ENCODE data around the gene TLL2.

Gene TLL2

DNA sequence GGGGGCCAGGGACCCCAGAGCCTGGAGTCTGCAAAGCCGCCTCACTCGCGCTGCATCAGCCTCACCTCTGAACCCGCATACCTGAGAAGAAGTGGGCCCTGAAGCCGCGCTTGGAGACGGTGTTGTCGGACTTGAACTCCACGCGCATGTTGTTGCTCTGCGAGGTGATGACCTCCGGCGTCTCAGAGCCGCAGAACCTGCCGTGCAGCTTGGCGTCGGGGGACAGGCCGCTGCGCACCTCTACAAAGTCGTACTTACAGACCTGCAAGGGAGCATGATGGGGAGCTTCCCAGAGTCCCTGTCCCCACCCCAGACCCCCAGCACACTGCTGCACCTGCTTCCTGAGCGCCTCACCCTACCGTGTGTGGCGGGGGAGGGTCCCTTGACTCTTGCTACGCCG, 129.2 kb downstream of the TLL2 start:
- Histone ChIP-seq H3K36me3 (ENCODE audit: insufficient read depth, low read length) (no peaks in the 10 kb centered on the region), H3K4me1 (ENCODE audit: insufficient read depth, low read length, poor library complexity, severe bottlenecking) (no peaks in the 10 kb centered on the region)

DNA sequence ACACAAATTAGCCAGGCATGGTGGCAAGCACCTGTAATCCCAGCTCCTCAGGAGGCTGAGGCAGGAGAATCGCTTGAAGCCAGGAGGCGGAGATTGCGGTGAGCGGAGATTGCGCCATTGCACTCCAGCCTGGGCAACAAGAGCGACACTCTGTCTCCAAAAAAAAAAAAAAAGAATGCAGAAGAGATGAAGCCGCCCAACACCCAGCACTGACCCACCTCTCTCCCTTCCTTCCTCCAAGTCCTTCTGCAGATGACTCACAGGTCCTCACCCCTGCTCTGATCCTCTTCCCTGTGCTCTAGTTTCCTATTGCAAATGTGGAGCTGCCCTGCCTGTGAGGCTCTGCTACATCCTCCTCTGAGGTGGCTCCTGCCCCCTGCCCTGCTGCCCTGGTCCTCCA, 132.9 kb downstream of the TLL2 start:
- Histone ChIP-seq H3K79me2 (ENCODE audit: insufficient read depth, low read length) (no peaks in the 10 kb centered on the region), H3K27me3 (ENCODE audit: insufficient read depth, low read length, poor library complexity, severe bottlenecking) (no peaks in the 10 kb centered on the region), H3K9ac (ENCODE audit: low read depth, low read length, poor library complexity, severe bottlenecking) (no peak overlapping the region), H2AFZ (ENCODE audit: low read length) (no peak overlapping the region), H3K36me3 (ENCODE audit: insufficient read depth, low read length) (no peaks in the 10 kb centered on the region), H3K9me2 (replicated peaks; ENCODE audit: low read depth, low read length) (no peaks in the 10 kb centered on the region), H3K9me3 (ENCODE audit: insufficient read depth, low read depth, low read length) (no peaks in the 10 kb centered on the region), H3K4me1 (ENCODE audit: insufficient read depth, low read length, poor library complexity, severe bottlenecking) (no peaks in the 10 kb centered on the region), H3F3A (ENCODE audit: low read depth) (no peaks in the 10 kb centered on the region), H3K4me2 (ENCODE audit: low read depth, low read length, poor library complexity, severe bottlenecking) (no peak overlapping the region), H3K4me3 (ENCODE audit: low read length, poor library complexity, severe bottlenecking) (no peak overlapping the region), H4K20me1 (ENCODE audit: insufficient read depth, low read length, poor library complexity, severe bottlenecking) (no peaks in the 10 kb centered on the region)
- TF ChIP-seq CTCF (conservative IDR thresholded peaks at IDR 0.05; ENCODE audit: low read length) (no peak), EZH2phosphoT487 (IDR thresholded peaks at IDR 0.05; ENCODE audit: borderline replicate concordance) (no peak)

More for the DNA sequence above, 129.2 kb downstream of the TLL2 start:
- no peaks in the 10 kb centered on the region for H3K79me2 ChIP-seq (ENCODE audit: insufficient read depth, low read length)
- TF ChIP-seq EZH2phosphoT487 (IDR thresholded peaks at IDR 0.05; ENCODE audit: borderline replicate concordance) (no peak), CTCF (conservative IDR thresholded peaks at IDR 0.05; ENCODE audit: low read length) (no peak)
- no peaks in the 10 kb centered on the region for H3K9me2 ChIP-seq (replicated peaks; ENCODE audit: low read depth, low read length)
- H3F3A ChIP-seq (ENCODE audit: low read depth) = no peaks in the 10 kb centered on the region
- no peaks in the 10 kb centered on the region for H3K9me3 ChIP-seq (ENCODE audit: insufficient read depth, low read depth, low read length)
- H3K4me2 ChIP-seq (ENCODE audit: low read depth, low read length, poor library complexity, severe bottlenecking) = no peak overlapping the region
- H3K9ac ChIP-seq (ENCODE audit: low read depth, low read length, poor library complexity, severe bottlenecking) = no peak overlapping the region
- no peak overlapping the region for H2AFZ ChIP-seq (ENCODE audit: low read length)
- no peak overlapping the region for H3K4me3 ChIP-seq (ENCODE audit: low read length, poor library complexity, severe bottlenecking)
- no peaks in the 10 kb centered on the region for H3K27me3 ChIP-seq (ENCODE audit: insufficient read depth, low read length, poor library complexity, severe bottlenecking)
- no peaks in the 10 kb centered on the region for H4K20me1 ChIP-seq (ENCODE audit: insufficient read depth, low read length, poor library complexity, severe bottlenecking)

DNA sequence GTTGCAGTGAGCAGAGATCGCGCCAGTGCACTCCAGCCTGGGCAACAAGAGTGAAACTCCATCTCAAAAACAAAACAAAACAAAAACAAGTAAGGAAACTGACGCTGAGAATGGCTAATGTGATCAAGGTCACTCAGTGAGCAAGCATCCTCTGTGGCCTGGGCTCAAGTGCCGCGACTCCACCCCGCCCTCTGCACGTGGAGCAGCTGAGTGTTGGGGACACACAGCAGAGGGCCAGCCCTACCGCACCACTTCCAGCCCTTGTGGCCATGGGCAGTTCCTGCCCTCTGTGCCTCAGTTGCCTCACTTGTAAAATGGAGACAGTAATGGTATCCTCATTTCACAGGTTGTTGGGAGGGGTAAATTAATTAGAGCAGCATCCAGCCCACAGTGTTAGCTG, 134.0 kb downstream of the TLL2 start:
- Histone ChIP-seq H3K4me1 (ENCODE audit: insufficient read depth, low read length, poor library complexity, severe bottlenecking) (no peaks in the 10 kb centered on the region), H3K79me2 (ENCODE audit: insufficient read depth, low read length) (no peaks in the 10 kb centered on the region), H3K27me3 (ENCODE audit: insufficient read depth, low read length, poor library complexity, severe bottlenecking) (no peaks in the 10 kb centered on the region), H3K9me2 (replicated peaks; ENCODE audit: low read depth, low read length) (no peaks in the 10 kb centered on the region), H2AFZ (ENCODE audit: low read length) (no peak overlapping the region), H3K9me3 (ENCODE audit: insufficient read depth, low read depth, low read length) (no peaks in the 10 kb centered on the region), H4K20me1 (ENCODE audit: insufficient read depth, low read length, poor library complexity, severe bottlenecking) (no peaks in the 10 kb centered on the region), H3K9ac (ENCODE audit: low read depth, low read length, poor library complexity, severe bottlenecking) (no peak overlapping the region), H3K4me3 (ENCODE audit: low read length, poor library complexity, severe bottlenecking) (no peak overlapping the region), H3F3A (ENCODE audit: low read depth) (no peaks in the 10 kb centered on the region), H3K4me2 (ENCODE audit: low read depth, low read length, poor library complexity, severe bottlenecking) (no peak overlapping the region), H3K36me3 (ENCODE audit: insufficient read depth, low read length) (no peaks in the 10 kb centered on the region)
- TF ChIP-seq CTCF (conservative IDR thresholded peaks at IDR 0.05; ENCODE audit: low read length) (no peak), EZH2phosphoT487 (IDR thresholded peaks at IDR 0.05; ENCODE audit: borderline replicate concordance) (no peak)

Measured in Loucy (cell line).